ENCODE measurements around the gene ENO3.

DNA sequence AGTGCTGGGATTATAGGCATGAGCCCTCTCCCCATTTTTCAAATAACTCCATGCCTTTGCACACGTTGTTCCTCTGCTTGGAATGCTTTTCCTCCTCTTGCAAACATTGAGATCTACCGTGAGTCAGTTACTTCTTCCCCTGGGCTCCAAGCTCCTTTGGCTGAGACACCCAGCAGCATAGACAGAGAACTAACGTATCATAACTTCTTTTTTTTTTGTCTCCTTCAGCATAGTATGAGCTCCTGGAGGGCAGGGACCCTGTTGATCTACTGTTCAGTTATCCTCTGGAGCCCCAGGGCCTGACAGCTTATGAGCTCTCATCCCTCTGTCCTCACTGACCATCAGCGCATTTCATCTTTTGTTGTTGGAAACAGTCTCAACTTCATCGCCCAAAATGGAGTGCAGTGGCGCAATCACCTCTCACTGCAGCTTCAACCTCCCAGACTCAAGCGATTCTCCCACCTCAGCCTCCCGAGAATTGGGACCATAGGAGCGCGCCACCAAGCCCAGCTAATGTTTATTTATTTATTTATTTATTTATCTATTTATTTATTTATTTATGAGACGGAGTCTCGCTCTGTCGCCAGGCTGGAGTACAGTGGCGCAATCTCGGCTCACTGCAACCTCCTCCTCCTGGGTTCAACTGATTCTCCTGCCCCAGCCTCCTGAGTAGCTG is 14.5 kb downstream of the ENO3 start:
- no peak for TF ChIP-seq YY1 (IDR thresholded peaks at IDR 0.05; ENCODE audit: low read depth, low read length)
- no peak for TF ChIP-seq EP300 (IDR thresholded peaks at IDR 0.05; ENCODE audit: borderline replicate concordance in 1 of 2, control insufficient read depth in 1 of 2, low read depth in 2 of 2, low read length in 2 of 2)
